H9 (cell line): ENCODE data around the gene NSRP1. TPM values are rescaled to one million over a fixed set of nuclear protein-coding genes. Genes with fewer than 3 reads are reported as not detected.

Experiments used
- DNase-seq: peaks from one replicate; pipeline ENCODE4 v3.0.0-alpha.2; 2017
- H2AFZ ChIP-seq: one replicate; pipeline ENCODE4 v1.6.1; 2013; ENCODE audit warnings: mild to moderate bottlenecking, low read length, control low read depth, moderate library complexity
- H2AK5ac ChIP-seq: 2 replicates; pipeline ENCODE4 v1.6.1; 2013; ENCODE audit warnings: low read length, control low read depth, mixed read lengths; ENCODE audit not compliant: insufficient read length
- H2BK120ac ChIP-seq: one replicate; pipeline ENCODE4 v1.6.1; 2013; ENCODE audit warnings: low read depth, mild to moderate bottlenecking, low read length, control low read depth, inconsistent platforms; ENCODE audit not compliant: poor library complexity, severe bottlenecking
- H2BK12ac ChIP-seq: 2 replicates; pipeline ENCODE4 v1.6.1; 2013; ENCODE audit warnings: low read length, control low read depth, mixed read lengths, low read depth; ENCODE audit not compliant: insufficient read length
- H2BK15ac ChIP-seq: 2 replicates; pipeline ENCODE4 v1.6.1; 2013; ENCODE audit warnings: low read depth, low read length, control low read depth
- H2BK20ac ChIP-seq: one replicate; pipeline ENCODE4 v1.6.1; 2013; ENCODE audit warnings: low read depth, mild to moderate bottlenecking, low read length, control low read depth, inconsistent platforms; ENCODE audit not compliant: poor library complexity, severe bottlenecking
- H2BK5ac ChIP-seq: 2 replicates; pipeline ENCODE4 v1.6.1; 2013; ENCODE audit warnings: low read length, control low read depth, mixed read lengths; ENCODE audit not compliant: insufficient read length
- H3K14ac ChIP-seq: 2 replicates; pipeline ENCODE4 v1.6.1; 2013; ENCODE audit warnings: low read length, control low read depth; ENCODE audit not compliant: insufficient read depth
- H3K18ac ChIP-seq: 2 replicates; pipeline ENCODE4 v1.6.1; 2013; ENCODE audit warnings: low read depth, mild to moderate bottlenecking, mixed read lengths, low read length, control low read depth; ENCODE audit not compliant: insufficient read length
- H3K23ac ChIP-seq: 2 replicates; pipeline ENCODE4 v1.6.1; 2013; ENCODE audit warnings: low read length, control low read depth, mixed read lengths, low read depth; ENCODE audit not compliant: insufficient read length
- H3K23me2 ChIP-seq: 2 replicates; pipeline ENCODE4 v1.6.1; 2013; ENCODE audit warnings: low read depth, mild to moderate bottlenecking, mixed read lengths, low read length, control low read depth; ENCODE audit not compliant: insufficient read length, poor library complexity, severe bottlenecking
- H3K27ac ChIP-seq: 2 replicates; pipeline ENCODE4 v1.5.1; 2013; ENCODE audit warnings: low read length, control low read depth, mixed read lengths, low read depth; ENCODE audit not compliant: insufficient read length
- H3K27me3 ChIP-seq: 2 replicates; pipeline ENCODE4 v1.6.1; 2013; ENCODE audit warnings: low read length, control low read depth, inconsistent platforms; ENCODE audit not compliant: insufficient read depth
- H3K4ac ChIP-seq: 2 replicates; pipeline ENCODE4 v1.6.1; 2013; ENCODE audit warnings: low read depth, mild to moderate bottlenecking, control low read depth, inconsistent platforms, low read length, moderate library complexity
- H3K4me1 ChIP-seq: 2 replicates; pipeline ENCODE4 v1.6.1; 2013; ENCODE audit warnings: low read length, control low read depth, inconsistent platforms; ENCODE audit not compliant: insufficient read depth
- H3K4me2 ChIP-seq: 2 replicates; pipeline ENCODE4 v1.6.1; 2013; ENCODE audit warnings: low read length, control low read depth, mixed read lengths; ENCODE audit not compliant: insufficient read length, insufficient read depth
- H3K56ac ChIP-seq: 2 replicates; pipeline ENCODE4 v1.6.1; 2013; ENCODE audit warnings: low read depth, mild to moderate bottlenecking, mixed read lengths, low read length, control low read depth; ENCODE audit not compliant: insufficient read length
- H3K79me1 ChIP-seq: 2 replicates; pipeline ENCODE4 v1.6.1; 2013; ENCODE audit warnings: low read depth, mild to moderate bottlenecking, moderate library complexity, low read length, control low read depth, inconsistent platforms; ENCODE audit not compliant: insufficient read depth, poor library complexity, severe bottlenecking
- H3K79me2 ChIP-seq: 2 replicates; pipeline ENCODE4 v1.6.1; 2013; ENCODE audit warnings: low read length, control low read depth, inconsistent platforms; ENCODE audit not compliant: insufficient read depth
- H3K9ac ChIP-seq: 2 replicates; pipeline ENCODE4 v1.6.1; 2013; ENCODE audit warnings: low read length, control low read depth, mixed read lengths; ENCODE audit not compliant: insufficient read length; ENCODE audit errors: extremely low read depth
- H3K9me3 ChIP-seq: one replicate; pipeline ENCODE4 v1.6.1; 2013; ENCODE audit warnings: low read depth, low read length, inconsistent platforms; ENCODE audit not compliant: control insufficient read depth
- H3T11ph ChIP-seq: one replicate; pipeline ENCODE4 v1.6.1; 2013; ENCODE audit warnings: mild to moderate bottlenecking, low read length, control low read depth, inconsistent platforms
- H4K20me1 ChIP-seq: one replicate; pipeline ENCODE4 v1.6.1; 2013; ENCODE audit not compliant: control insufficient read depth, insufficient read length, insufficient read depth
- H4K5ac ChIP-seq: 2 replicates; pipeline ENCODE4 v1.6.1; 2013; ENCODE audit warnings: low read depth, mild to moderate bottlenecking, mixed read lengths, low read length, control low read depth; ENCODE audit not compliant: insufficient read length
- H4K8ac ChIP-seq: replicated peaks from 2 replicates; pipeline ENCODE4 v1.6.1; 2013; ENCODE audit warnings: low read length, control low read depth, mixed read lengths, low read depth; ENCODE audit not compliant: insufficient read length
- H4K91ac ChIP-seq: 2 replicates; pipeline ENCODE4 v1.6.1; 2013; ENCODE audit warnings: low read depth, mild to moderate bottlenecking, moderate library complexity, mixed read lengths, low read length, control low read depth; ENCODE audit not compliant: insufficient read length
- H3K27ac Mint-ChIP-seq, 3 experiments: 2 replicates in 2 of 3; 3 replicates in 1 of 3; pipeline ENCODE4 v1.8.0; 2020 to 2021; ENCODE audit warnings: mixed read lengths in 3 of 3, mild to moderate bottlenecking in 1 of 3, moderate library complexity in 1 of 3
- H3K27me3 Mint-ChIP-seq: 2 replicates; pipeline ENCODE4 v1.8.0; 2021; ENCODE audit warnings: low read depth, mild to moderate bottlenecking, moderate library complexity, mixed read lengths
- H3K36me3 Mint-ChIP-seq, 3 experiments: 2 replicates in 2 of 3; 3 replicates in 1 of 3; pipeline ENCODE4 v1.8.0; 2020 to 2021; ENCODE audit warnings: low read depth in 3 of 3, mixed read lengths in 3 of 3; ENCODE audit not compliant: insufficient read depth in 1 of 3
- H3K4me1 Mint-ChIP-seq, 2 experiments: 2 replicates each; pipeline ENCODE4 v1.8.0; 2020; ENCODE audit warnings: mixed read lengths in 2 of 2
- H3K4me3 Mint-ChIP-seq, 2 experiments: 2 replicates in 1 of 2; 3 replicates in 1 of 2; pipeline ENCODE4 v1.8.0; 2020 to 2021; ENCODE audit warnings: mild to moderate bottlenecking in 2 of 2, mixed read lengths in 2 of 2, moderate library complexity in 1 of 2
- H3K9me3 Mint-ChIP-seq, 2 experiments: 2 replicates in 1 of 2; 3 replicates in 1 of 2; pipeline ENCODE4 v1.8.0; 2020; ENCODE audit warnings: mild to moderate bottlenecking in 2 of 2, mixed read lengths in 2 of 2, moderate library complexity in 1 of 2
- CTCF ChIP-seq: fragments of 200-600 bp; sonication (generic); conservative IDR thresholded peaks from 3 replicates; pipeline ENCODE4 v1.8.0; 2021; ENCODE audit warnings: antibody characterized with exemption, mild to moderate bottlenecking
- WGBS: extraction: QIAGEN DNeasy Blood & Tissue Kit; methylation state at CpG from one replicate; pipeline ENCODE4 v1.1.7; 2013; ENCODE audit warnings: missing lambda C conversion rate, low lambda C conversion rate, mixed read lengths; ENCODE audit not compliant: insufficient read length; ENCODE audit errors: extremely low coverage; 5-methylcytosine and 5-hydroxymethylcytosine counted together
- total RNA-seq: library from RNA; stranded (reverse); gene quantifications from 2 replicates; pipeline ENCODE4 v1.2.1, GENCODE V29; 2021

The NSRP1 gene
- total RNA-seq, 1 experiment from 2014 or later: 33.3 TPM

GRCh38 chr17:30101686-30102390, 14.8 kb upstream of the NSRP1 start:
- no CpG with 5 or more reads among the region's 4 CpGs for WGBS

More at GRCh38 chr17:30101686-30102390, 14.8 kb upstream of the NSRP1 start:
- H3K4me2 ChIP-seq: no peak overlapping the region
- Mint-ChIP-seq H3K27ac (no peak overlapping the region), H3K4me1 (peaks cover 4 to 5% of the 10 kb centered on the region in 2 experiments; a peak in 3 of 4 replicates), H3K27me3 (no peaks in the 10 kb centered on the region; the same call in 1 of the 2 replicates), H3K36me3 (no peaks in the 10 kb centered on the region), H3K9me3 (no peaks in the 10 kb centered on the region), H3K4me3 (no peak overlapping the region)
- no peak overlapping the region for H3K4ac ChIP-seq
- no peak overlapping the region for H4K91ac ChIP-seq
- no peaks in the 10 kb centered on the region for H4K20me1 ChIP-seq
- no peak overlapping the region for H3K14ac ChIP-seq
- no peak overlapping the region for H4K8ac ChIP-seq
- TF ChIP-seq CTCF: no peak
- no peak overlapping the region for H3K27ac ChIP-seq
- no peaks in the 10 kb centered on the region for H3K23me2 ChIP-seq
- H2BK120ac ChIP-seq: no peak overlapping the region
- H3K79me2 ChIP-seq: no peaks in the 10 kb centered on the region
- H2BK20ac ChIP-seq: no peak overlapping the region
- H3K56ac ChIP-seq: no peak overlapping the region
- no peaks in the 10 kb centered on the region for H3K9me3 ChIP-seq
- H3K23ac ChIP-seq: no peak overlapping the region
- no peak overlapping the region for H2BK15ac ChIP-seq
- no peak overlapping the region for H2BK12ac ChIP-seq
- no peak overlapping the region for H2AK5ac ChIP-seq
- H3K9ac ChIP-seq: no peak overlapping the region
- H4K5ac ChIP-seq: no peak overlapping the region
- no peak overlapping the region for H2AFZ ChIP-seq
- H3T11ph ChIP-seq: no peak overlapping the region
- DNase-seq: no peak
- H3K4me1 ChIP-seq: no peaks in the 10 kb centered on the region
- no peaks in the 10 kb centered on the region for H3K27me3 ChIP-seq
- H3K79me1 ChIP-seq: no peaks in the 10 kb centered on the region
- H2BK5ac ChIP-seq: no peak overlapping the region
- H3K18ac ChIP-seq: no peak overlapping the region
